GM18511 (cell line): Measurements from ENCODE around the gene FHAD1.
A peak's percentile ranks its signal among the peaks of the same experiment; 100 is the strongest.

Source experiments
- ATAC-seq: cut with Tn5 transposase; IDR thresholded peaks from one replicate; pipeline ENCODE4 v1.9.1; 2021; ENCODE audit warnings: mild to moderate bottlenecking, moderate library complexity; ENCODE audit not compliant: unreplicated experiment

The FHAD1 gene

DNA sequence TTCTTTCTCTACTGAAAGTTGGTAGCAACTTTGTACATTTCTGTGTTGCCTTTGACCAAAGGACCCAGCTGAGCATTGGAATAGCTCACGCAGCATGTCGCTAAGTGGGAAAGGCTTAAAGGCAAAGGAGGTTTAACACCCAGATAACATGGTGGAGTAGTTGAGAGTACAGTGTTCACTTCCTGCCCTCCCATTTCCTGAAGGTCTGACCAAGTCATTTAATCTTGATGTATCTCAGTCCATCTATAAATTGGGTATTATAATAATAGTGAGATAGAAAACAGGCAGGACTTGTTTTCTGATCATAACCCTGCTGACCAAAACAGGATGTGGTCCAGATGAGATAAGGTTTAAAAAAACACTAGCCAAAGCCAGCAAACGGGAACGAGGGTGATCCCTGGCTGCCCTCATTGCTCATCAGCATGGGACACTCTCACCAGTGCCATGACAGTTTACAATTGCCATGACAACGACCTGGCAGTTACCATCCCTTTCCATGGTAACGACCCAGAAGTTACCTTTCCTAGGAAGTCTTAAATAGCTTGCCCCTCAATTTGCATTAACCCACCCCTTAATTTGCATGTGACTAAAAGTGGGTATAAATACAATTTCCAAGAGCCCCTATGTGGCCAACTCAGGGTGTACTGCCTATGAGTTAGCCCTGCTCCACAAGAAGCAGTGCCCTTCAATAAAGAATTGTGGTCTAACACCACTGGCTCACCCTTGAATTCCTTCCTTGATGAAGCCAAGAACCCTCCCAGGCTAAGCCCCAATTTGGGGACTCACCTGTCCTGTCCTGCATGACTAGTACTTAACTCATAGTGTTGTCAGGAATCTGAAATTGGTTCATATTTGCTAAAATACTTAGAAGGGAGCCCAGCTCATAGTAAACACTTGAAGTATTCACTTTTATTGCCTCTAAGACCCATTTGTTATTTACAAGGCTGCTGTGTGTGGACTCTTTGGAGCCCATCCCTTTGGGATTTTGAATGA lies 28.4 kb upstream of the FHAD1 start:
- no peak for ATAC-seq

DNA sequence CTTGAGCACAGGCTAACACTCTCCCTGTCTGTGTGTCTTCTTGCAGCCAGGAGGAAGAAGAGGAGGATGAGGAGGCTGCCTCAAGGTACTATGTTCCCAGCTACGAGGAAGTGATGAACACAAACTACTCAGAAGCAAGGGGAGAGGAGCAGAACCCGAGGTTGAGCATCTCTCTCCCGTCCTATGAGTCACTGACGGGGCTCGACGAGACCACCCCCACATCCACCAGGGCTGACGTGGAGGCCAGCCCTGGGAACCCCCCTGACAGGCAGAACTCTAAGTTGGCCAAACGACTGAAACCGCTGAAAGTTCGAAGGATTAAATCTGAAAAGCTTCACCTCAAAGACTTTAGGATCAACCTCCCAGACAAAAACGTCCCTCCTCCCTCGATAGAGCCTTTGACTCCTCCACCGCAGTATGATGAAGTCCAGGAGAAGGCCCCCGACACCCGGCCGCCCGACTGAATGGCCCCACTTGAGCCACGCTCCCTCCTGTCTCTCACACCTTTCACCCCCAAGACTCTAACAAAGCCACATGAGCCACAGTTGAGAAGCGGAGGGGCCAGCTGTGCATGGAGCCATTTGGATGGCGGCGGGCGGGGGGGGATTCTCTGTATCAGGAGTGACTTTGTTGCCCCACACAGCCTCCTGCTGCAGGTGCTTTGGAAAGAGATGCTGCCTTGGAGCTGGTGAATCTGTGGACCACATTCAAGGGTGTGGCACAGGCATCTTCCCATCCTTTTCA lies 27.6 kb upstream of the FHAD1 start:
- ATAC-seq = no peak

- ATAC-seq = no peak
These were observed 27.0 kb upstream of the FHAD1 start for GRCh38 chr1:15220024-15220392.

DNA sequence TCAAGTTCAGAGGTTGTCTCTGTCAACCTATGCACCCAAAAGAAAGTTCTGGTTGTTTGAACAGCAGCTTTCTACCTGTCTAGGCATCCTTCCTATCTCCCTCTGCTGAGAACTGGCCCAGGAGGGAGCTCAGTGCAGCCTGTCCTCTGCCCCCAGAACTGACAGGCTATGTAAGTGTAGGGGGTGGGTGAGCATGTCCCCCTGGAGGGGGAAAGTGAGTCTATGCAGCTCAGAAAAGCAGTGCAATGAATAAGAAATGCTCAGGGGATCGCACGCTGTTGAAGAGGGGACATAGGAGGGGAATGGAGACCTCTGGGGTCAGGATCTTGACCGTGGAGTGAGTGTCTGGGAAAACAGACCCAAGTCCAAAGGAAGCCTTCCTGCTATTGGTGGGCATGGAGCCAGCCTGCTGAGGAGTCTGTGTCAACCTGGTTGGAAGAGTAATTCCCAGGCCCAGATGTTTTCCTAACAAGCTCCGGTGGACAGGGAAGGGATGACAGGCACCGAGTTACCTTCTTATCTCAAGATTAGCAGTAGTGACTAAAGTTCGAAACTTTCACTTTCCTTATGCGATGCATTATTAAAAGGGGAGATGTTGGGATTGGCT lies 26.1 kb upstream of the FHAD1 start:
- no peak for ATAC-seq

DNA sequence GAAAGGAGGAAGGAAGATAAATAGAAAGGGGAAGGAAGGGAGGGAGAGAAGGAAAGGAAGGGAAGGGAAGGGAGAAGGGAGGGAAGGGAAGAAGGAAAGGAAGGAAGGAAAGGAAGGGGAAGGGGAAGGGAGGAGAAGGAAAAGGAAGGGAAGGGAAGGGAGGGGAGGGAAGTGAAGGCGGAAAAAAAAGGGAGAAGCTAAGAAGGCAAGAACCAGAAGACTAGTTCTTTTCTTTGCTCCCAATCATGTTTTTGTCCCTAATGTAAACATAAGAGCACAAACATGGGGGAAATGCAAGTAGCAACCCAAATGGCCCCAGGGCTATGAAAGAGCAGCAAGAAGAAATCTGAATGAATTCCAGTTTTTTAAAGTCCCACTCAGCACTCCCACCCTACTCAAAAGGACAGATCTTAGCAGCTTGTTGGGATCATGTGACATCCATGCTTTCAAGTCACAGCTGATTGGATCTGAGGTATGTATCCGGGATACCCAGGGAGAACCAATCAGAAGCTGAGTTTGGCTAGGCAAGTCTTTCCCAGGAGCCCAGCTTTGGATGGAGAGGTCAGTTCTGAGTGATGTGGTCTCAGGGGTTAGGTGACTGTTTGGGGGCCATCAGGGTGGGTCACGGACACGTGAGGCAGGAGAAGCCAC lies 24.2 kb upstream of the FHAD1 start:
- no peak for ATAC-seq

GRCh38 chr1:15224259-15224869 lies 22.7 kb upstream of the FHAD1 start:
- no peak for ATAC-seq

DNA sequence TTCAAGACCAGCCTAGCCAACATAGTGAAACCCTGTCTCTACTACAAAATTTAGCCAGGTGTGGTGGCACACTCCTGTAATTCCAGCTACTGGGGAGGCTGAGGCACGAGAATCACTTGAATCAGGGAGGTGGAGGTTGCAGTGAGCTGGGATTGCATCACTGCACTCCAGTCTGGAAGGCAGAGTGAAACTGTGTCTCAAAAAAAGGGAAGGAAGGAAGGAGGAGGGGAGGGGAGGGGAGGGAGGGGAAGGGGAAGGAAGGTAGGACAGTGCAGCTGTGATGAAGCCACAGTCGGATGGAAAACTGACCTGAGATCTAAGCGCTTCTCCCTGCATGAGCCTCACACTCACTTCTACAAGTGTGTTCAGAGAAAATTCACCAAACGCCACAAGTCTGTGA lies 22.0 kb upstream of the FHAD1 start:
- ATAC-seq = no peak

GRCh38 chr1:15225461-15225860 lies 21.6 kb upstream of the FHAD1 start:
- ATAC-seq = no peak

- no peak for ATAC-seq
These were observed 20.4 kb upstream of the FHAD1 start for GRCh38 chr1:15226388-15227255.

DNA sequence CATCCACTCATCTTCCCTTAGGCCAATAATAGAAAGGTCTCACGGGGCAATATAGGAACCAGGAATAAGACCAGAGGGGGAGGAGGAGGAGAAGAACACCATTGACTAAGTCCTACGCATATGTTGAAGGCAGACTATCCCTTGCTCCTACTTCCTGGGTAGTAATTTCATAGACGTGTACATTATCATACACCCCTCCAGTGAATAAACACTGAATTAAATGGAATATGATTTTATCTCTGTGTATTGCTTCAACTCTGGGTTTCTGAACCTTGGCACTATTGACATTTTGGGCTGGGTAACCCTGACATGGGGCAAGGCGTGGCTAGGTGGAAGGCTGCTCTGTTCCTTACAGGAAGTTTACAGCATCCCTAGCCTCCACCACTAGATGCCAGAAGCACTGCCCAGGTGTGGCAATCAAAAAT lies 17.3 kb upstream of the FHAD1 start:
- no peak for ATAC-seq

DNA sequence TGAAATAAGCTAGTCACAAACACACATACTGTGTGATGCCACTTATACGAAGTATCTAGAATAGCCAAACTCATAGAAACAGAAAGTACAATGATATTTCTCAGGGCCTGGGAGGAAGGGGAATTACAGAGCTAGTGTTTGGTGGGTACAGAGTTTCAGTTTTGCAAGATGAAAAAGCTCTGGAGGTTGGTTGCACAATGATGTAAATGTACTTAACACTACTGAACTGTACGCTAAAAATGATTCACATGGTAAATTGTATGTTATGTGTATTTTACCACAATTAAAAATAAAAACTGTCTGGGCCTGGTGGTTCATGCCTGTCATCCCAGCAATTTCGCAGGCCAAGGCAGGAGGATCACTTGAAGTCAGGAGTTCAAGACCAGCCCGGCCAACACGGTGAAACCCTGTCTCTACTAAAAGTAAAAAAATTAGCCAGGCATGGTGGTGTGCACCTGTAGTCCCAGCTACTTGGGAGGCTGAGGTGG lies 15.3 kb upstream of the FHAD1 start:
- peak; percentile 94 for ATAC-seq

DNA sequence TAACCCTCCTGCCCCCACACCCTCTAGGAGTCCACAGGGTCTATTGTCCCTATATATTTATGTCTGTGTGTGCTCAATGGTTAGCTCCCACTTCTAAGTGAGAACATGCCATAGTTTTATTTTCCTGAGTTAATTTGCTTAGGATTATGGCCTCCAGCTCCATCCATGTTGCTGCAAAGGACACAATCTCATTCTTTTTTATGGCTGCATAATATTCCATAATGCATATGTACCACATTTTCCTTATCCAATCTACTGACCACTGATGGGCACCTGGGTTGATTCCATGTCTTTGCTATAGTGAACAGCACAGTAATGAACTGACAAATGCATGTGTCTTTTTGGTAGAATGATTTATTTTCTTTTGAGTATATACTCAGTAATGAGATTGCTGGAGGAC lies 13.3 kb upstream of the FHAD1 start:
- ATAC-seq = no peak

GRCh38 chr1:15236321-15236721 lies 10.7 kb upstream of the FHAD1 start:
- no peak for ATAC-seq

GRCh38 chr1:15236746-15237145 lies 10.3 kb upstream of the FHAD1 start:
- no peak for ATAC-seq

- no peak for ATAC-seq
These were observed 8.2 kb upstream of the FHAD1 start for GRCh38 chr1:15238789-15239188.

- ATAC-seq = no peak
These were observed 4.3 kb upstream of the FHAD1 start for GRCh38 chr1:15242766-15243165.

GRCh38 chr1:15243275-15244043 lies 3.6 kb upstream of the FHAD1 start:
- no peak for ATAC-seq

DNA sequence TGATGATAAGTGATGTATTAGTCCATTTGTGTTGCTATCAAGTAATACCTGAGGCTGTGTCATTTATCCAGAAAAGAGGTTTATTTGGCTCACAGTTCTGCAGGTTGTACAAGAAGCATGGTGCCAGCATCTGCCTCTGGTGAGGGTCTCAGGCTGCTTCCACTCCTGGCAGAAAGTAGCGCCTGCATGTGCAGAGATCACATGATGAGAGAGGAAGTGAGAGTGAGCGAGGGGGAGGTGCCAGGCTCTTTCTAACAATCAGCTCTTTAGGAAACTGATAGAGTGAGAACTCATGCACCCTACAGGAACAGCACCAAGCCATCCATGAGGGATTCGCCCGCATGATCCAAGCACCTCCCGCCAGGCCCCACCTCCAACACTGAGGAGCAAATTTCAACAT lies 2.2 kb upstream of the FHAD1 start:
- no peak for ATAC-seq
